GM23338 (cell line): ENCODE measurements around the gene PITPNC1. TPM values are rescaled to one million over a fixed set of nuclear protein-coding genes. Genes with fewer than 3 reads are reported as not detected.
"Not testable (repeated sequence)": the region's sequence is repeated elsewhere in the genome, so short reads cannot be mapped to it uniquely, and the experiment has no call there.

Experiments used
- ATAC-seq: fragments of 200-7000 bp; cut with Tn5 transposase; 3 replicates; pipeline ENCODE4 v1.9.1; 2020
- DNase-seq: peaks from one replicate; pipeline ENCODE4 v3.0.0-alpha.2; 2015; ENCODE audit warnings: low spot score
- H2AFZ ChIP-seq: fragments of 200-600 bp; sonication (generic); 2 replicates; pipeline ENCODE4 v1.8.0; 2016; ENCODE audit warnings: antibody characterized with exemption, mild to moderate bottlenecking, moderate library complexity
- H3F3A ChIP-seq: fragments of 200-600 bp; sonication (generic); replicated peaks from 2 replicates; pipeline ENCODE4 v1.8.0; 2017; ENCODE audit warnings: antibody characterized with exemption, mixed run types, low read depth
- H3K27ac ChIP-seq: fragments of 200-600 bp; sonication (generic); 2 replicates; pipeline ENCODE4 v1.6.1; 2016; ENCODE audit warnings: low read depth
- H3K27me3 ChIP-seq: fragments of 200-600 bp; sonication (generic); 2 replicates; pipeline ENCODE4 v1.8.0; 2016; ENCODE audit warnings: mild to moderate bottlenecking, mixed run types, moderate library complexity; ENCODE audit not compliant: insufficient read depth
- H3K36me3 ChIP-seq: fragments of 200-600 bp; sonication (generic); 2 replicates; pipeline ENCODE4 v1.8.0; 2016; ENCODE audit warnings: mild to moderate bottlenecking; ENCODE audit not compliant: insufficient read depth
- H3K4me1 ChIP-seq: fragments of 200-600 bp; sonication (generic); 2 replicates; pipeline ENCODE4 v1.8.0; 2016; ENCODE audit warnings: mild to moderate bottlenecking, moderate library complexity; ENCODE audit not compliant: insufficient read depth
- H3K4me2 ChIP-seq: fragments of 200-600 bp; sonication (generic); 2 replicates; pipeline ENCODE4 v1.7.1; 2017; ENCODE audit warnings: mixed run types
- H3K4me3 ChIP-seq: fragments of 200-600 bp; sonication (generic); 2 replicates; pipeline ENCODE4 v1.6.1; 2016; ENCODE audit warnings: mixed run types
- H3K79me2 ChIP-seq: fragments of 200-600 bp; sonication (generic); replicated peaks from 2 replicates; pipeline ENCODE4 v1.8.0; 2017; ENCODE audit warnings: mild to moderate bottlenecking; ENCODE audit not compliant: insufficient read depth
- H3K9me2 ChIP-seq: fragments of 200-600 bp; sonication (generic); 2 replicates; pipeline ENCODE4 v1.8.0; 2017; ENCODE audit not compliant: insufficient read depth
- H4K20me1 ChIP-seq: fragments of 200-600 bp; sonication (generic); replicated peaks from 2 replicates; pipeline ENCODE4 v1.8.0; 2017; ENCODE audit warnings: mild to moderate bottlenecking; ENCODE audit not compliant: insufficient read depth
- H3K27ac Mint-ChIP-seq: 2 replicates; pipeline ENCODE4 v1.8.0; 2020; ENCODE audit warnings: inconsistent platforms, mild to moderate bottlenecking, moderate library complexity, mixed read lengths
- H3K27me3 Mint-ChIP-seq: 3 replicates; pipeline ENCODE4 v1.8.0; 2022; ENCODE audit warnings: low read depth, mild to moderate bottlenecking, moderate library complexity, mixed read lengths, inconsistent platforms; ENCODE audit not compliant: insufficient read depth, poor library complexity
- H3K36me3 Mint-ChIP-seq: 3 replicates; pipeline ENCODE4 v1.8.0; 2021; ENCODE audit warnings: low read depth, mild to moderate bottlenecking, inconsistent platforms, moderate library complexity, mixed read lengths
- H3K4me1 Mint-ChIP-seq: 3 replicates; pipeline ENCODE4 v1.8.0; 2020; ENCODE audit warnings: mild to moderate bottlenecking, inconsistent platforms, mixed read lengths
- H3K4me3 Mint-ChIP-seq: 3 replicates; pipeline ENCODE4 v1.8.0; 2021; ENCODE audit warnings: moderate library complexity, mild to moderate bottlenecking, inconsistent platforms, mixed read lengths
- H3K9me3 Mint-ChIP-seq: 3 replicates; pipeline ENCODE4 v1.8.0; 2020; ENCODE audit warnings: moderate library complexity, mild to moderate bottlenecking, inconsistent platforms, mixed read lengths
- CREB1 ChIP-seq: fragments of 250-450 bp; sonication (Bioruptor Pico); IDR thresholded peaks from 2 replicates; pipeline ENCODE4 v1.5.0; 2020; ENCODE audit warnings: low read depth, mild to moderate bottlenecking, moderate library complexity
- CTCF ChIP-seq, 2 experiments: fragments of 200-600 bp in 1 of 2; sonication (generic) in 1 of 2; conservative IDR thresholded peaks; 2 replicates each; pipeline versions ENCODE4 v1.5.1 to v1.6.1; 2016 to 2017; ENCODE audit warnings: antibody characterized with exemption in 2 of 2, low read depth in 2 of 2, mild to moderate bottlenecking in 2 of 2, moderate library complexity in 1 of 2
- EZH2 ChIP-seq: fragments of 200-600 bp; sonication (generic); IDR thresholded peaks from one replicate; pipeline ENCODE4 v1.8.0; 2017; ENCODE audit warnings: antibody characterized with exemption, mild to moderate bottlenecking, low read depth; ENCODE audit not compliant: unreplicated experiment
- EZH2phosphoT487 ChIP-seq: fragments of 200-600 bp; sonication (generic); IDR thresholded peaks from one replicate; pipeline ENCODE4 v1.8.1; 2018; ENCODE audit warnings: antibody characterized with exemption; ENCODE audit not compliant: unreplicated experiment
- POLR2AphosphoS5 ChIP-seq: IDR thresholded peaks from 2 replicates; pipeline ENCODE4 v1.6.1; 2016; ENCODE audit warnings: antibody characterized with exemption, low read depth
- REST ChIP-seq: IDR thresholded peaks from one replicate; pipeline ENCODE4 v1.6.1; 2018; ENCODE audit warnings: antibody characterized with exemption; ENCODE audit not compliant: unreplicated experiment
- ZNF331 ChIP-seq: fragments of 250-450 bp; sonication (Bioruptor Pico); IDR thresholded peaks from 2 replicates; pipeline ENCODE4 v1.5.0; 2020; ENCODE audit warnings: low read depth, mild to moderate bottlenecking, moderate library complexity
- ZNF462 ChIP-seq: fragments of 250-450 bp; sonication (Bioruptor Pico); IDR thresholded peaks from 2 replicates; pipeline ENCODE4 v1.5.0; 2020; ENCODE audit warnings: mild to moderate bottlenecking, moderate library complexity
- polyA plus RNA-seq: library from polyadenylated mRNA; unstranded; fragments of >200 nt; fragmentation: Nextera tagmentation; extraction: Ambion mirVana; gene quantifications from 2 replicates; pipeline ENCODE4 v1.2.1, GENCODE V29; 2016
- total RNA-seq: library from RNA; depleted of rRNA; stranded (reverse); fragments of >200 nt; shearing (Covaris generic); gene quantifications from 2 replicates; pipeline ENCODE4 v1.2.3, GENCODE V29; 2014

PITPNC1 gene
- total and polyA plus RNA-seq, 2 experiments from 2014 or later: 23.0 to 32.6 TPM

GRCh38 chr17:67403483-67403882 is 26.4 kb downstream of the PITPNC1 start:
- H3F3A ChIP-seq: no peaks in the 10 kb centered on the region
- peaks cover 34% of the 10 kb centered on the region for H3K4me1 Mint-ChIP-seq
- H3K27me3 Mint-ChIP-seq: peaks cover 5% of the 10 kb centered on the region
- H3K36me3 Mint-ChIP-seq: peaks cover 3% of the 10 kb centered on the region
- DNase-seq (no peak), ATAC-seq (no peak)
- no peak overlapping the region for H3K4me3 ChIP-seq
- TF ChIP-seq POLR2AphosphoS5 (no peak), ZNF331 (CRISPR knock-in tag) (no peak), ZNF462 (CRISPR knock-in tag) (no peak), CREB1 (no peak), REST (no peak), EZH2 (no peak), EZH2phosphoT487 (no peak), CTCF (conservative IDR thresholded peaks at IDR 0.05; ENCODE audit: low read depth in 2 of 2) (no peak)
- peaks cover 16% of the 10 kb centered on the region for H4K20me1 ChIP-seq
- H3K27ac Mint-ChIP-seq: no peak overlapping the region
- H2AFZ ChIP-seq: no peak overlapping the region
- H3K79me2 ChIP-seq: peaks cover 99% of the 10 kb centered on the region
- H3K9me2 ChIP-seq: no peaks in the 10 kb centered on the region
- 0 out of 2 replicates have a peak overlapping the region, but pooled peaks have one; percentile 35 for H3K27ac ChIP-seq
- no peak overlapping the region for H3K4me2 ChIP-seq
- H3K9me3 Mint-ChIP-seq: no peaks in the 10 kb centered on the region
- no peaks in the 10 kb centered on the region for H3K36me3 ChIP-seq
- H3K4me1 ChIP-seq: peaks cover 32% of the 10 kb centered on the region
- H3K27me3 ChIP-seq: no peaks in the 10 kb centered on the region
- H3K4me3 Mint-ChIP-seq: no peak overlapping the region

GRCh38 chr17:67408455-67408830 is 31.4 kb downstream of the PITPNC1 start:
- H3K36me3 Mint-ChIP-seq, H3K4me1 Mint-ChIP-seq, H3K9me3 Mint-ChIP-seq, ATAC-seq, DNase-seq, H3K27me3 ChIP-seq, H3K36me3 ChIP-seq, H3K4me1 ChIP-seq, H4K20me1 ChIP-seq, H3K27ac Mint-ChIP-seq, H3F3A ChIP-seq, H3K27me3 Mint-ChIP-seq, H3K9me2 ChIP-seq, H3K4me3 Mint-ChIP-seq, H3K27ac ChIP-seq, H3K4me3 ChIP-seq, H2AFZ ChIP-seq, H3K4me2 ChIP-seq: not testable (repeated sequence)
- H3K79me2 ChIP-seq: peaks cover 99% of the 10 kb centered on the region
